Testis (tissue), 2 donors: ENCODE results near the gene RGPD6.
"Not testable (repeated sequence)": the region's sequence is repeated elsewhere in the genome, so short reads cannot be mapped to it uniquely, and the experiment has no call there.

Source experiments
- POLR2A ChIP-seq: fragments of 450-650 bp; IDR thresholded peaks from one replicate; pipeline ENCODE4 v1.6.1; 2017; ENCODE audit warnings: antibody characterized with exemption, mild to moderate bottlenecking, moderate library complexity
- TF ChIP-seq, protein P1 (sequence below), 3 experiments: fragments of 450-650 bp in 2 of 3; fragments of 200-600 bp in 1 of 3; sonication (generic) in 1 of 3; IDR thresholded peaks; one replicate each; pipeline ENCODE4 v1.5.1; 2016 to 2019; ENCODE audit warnings: antibody characterized with exemption in 3 of 3, mild to moderate bottlenecking in 2 of 3, moderate library complexity in 1 of 3

- TF ChIP-seq, protein P1, sequence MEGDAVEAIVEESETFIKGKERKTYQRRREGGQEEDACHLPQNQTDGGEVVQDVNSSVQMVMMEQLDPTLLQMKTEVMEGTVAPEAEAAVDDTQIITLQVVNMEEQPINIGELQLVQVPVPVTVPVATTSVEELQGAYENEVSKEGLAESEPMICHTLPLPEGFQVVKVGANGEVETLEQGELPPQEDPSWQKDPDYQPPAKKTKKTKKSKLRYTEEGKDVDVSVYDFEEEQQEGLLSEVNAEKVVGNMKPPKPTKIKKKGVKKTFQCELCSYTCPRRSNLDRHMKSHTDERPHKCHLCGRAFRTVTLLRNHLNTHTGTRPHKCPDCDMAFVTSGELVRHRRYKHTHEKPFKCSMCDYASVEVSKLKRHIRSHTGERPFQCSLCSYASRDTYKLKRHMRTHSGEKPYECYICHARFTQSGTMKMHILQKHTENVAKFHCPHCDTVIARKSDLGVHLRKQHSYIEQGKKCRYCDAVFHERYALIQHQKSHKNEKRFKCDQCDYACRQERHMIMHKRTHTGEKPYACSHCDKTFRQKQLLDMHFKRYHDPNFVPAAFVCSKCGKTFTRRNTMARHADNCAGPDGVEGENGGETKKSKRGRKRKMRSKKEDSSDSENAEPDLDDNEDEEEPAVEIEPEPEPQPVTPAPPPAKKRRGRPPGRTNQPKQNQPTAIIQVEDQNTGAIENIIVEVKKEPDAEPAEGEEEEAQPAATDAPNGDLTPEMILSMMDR (IDR thresholded peaks at IDR 0.05): not testable (repeated sequence)
- TF ChIP-seq POLR2A: not testable (repeated sequence)
Observed at GRCh38 chr2:110579216-110579965, 2.4 kb upstream of the RGPD6 start.
